ENCODE measurements around the gene SELENOT.
A peak's percentile ranks its signal among the peaks of the same experiment; 100 is the strongest.

Gene SELENOT

GRCh38 chr3:150626148-150626930, 23.2 kb downstream of the SELENOT start:
- H3K27me3 ChIP-seq (ENCODE audit: control insufficient read depth in 2 of 2, insufficient read depth in 2 of 2, low read length in 2 of 2): no peaks in the 10 kb centered on the region
- no peaks in the 10 kb centered on the region for H3K9me3 ChIP-seq (ENCODE audit: control insufficient read depth in 2 of 2, low read length in 2 of 2)
- H3K4me1 ChIP-seq (ENCODE audit: control insufficient read depth in 2 of 2, insufficient read depth in 2 of 2, low read length in 2 of 2): no peaks in the 10 kb centered on the region
- H3K4me3 ChIP-seq (ENCODE audit: low read length in 2 of 2): no peak overlapping the region
- no peak overlapping the region for H3K9ac ChIP-seq (ENCODE audit: low read depth in 1 of 2, low read length in 2 of 2)
- H3K27ac ChIP-seq (ENCODE audit: low read depth in 2 of 2, low read length in 2 of 2): no peak overlapping the region
- H3K36me3 ChIP-seq (ENCODE audit: control insufficient read depth in 2 of 2, insufficient read depth in 2 of 2, low read length in 2 of 2): peaks cover 25 to 31% of the 10 kb centered on the region in 2 donors

- H3K27ac ChIP-seq (ENCODE audit: low read depth in 2 of 2, low read length in 2 of 2): no peak overlapping the region
- H3K4me1 ChIP-seq (ENCODE audit: control insufficient read depth in 2 of 2, insufficient read depth in 2 of 2, low read length in 2 of 2): no peaks in the 10 kb centered on the region
- H3K27me3 ChIP-seq (ENCODE audit: control insufficient read depth in 2 of 2, insufficient read depth in 2 of 2, low read length in 2 of 2): no peaks in the 10 kb centered on the region
- H3K9me3 ChIP-seq (ENCODE audit: control insufficient read depth in 2 of 2, low read length in 2 of 2): no peaks in the 10 kb centered on the region
- peaks cover 30 to 31% of the 10 kb centered on the region in 2 donors for H3K36me3 ChIP-seq (ENCODE audit: control insufficient read depth in 2 of 2, insufficient read depth in 2 of 2, low read length in 2 of 2)
- H3K9ac ChIP-seq (ENCODE audit: low read depth in 1 of 2, low read length in 2 of 2): no peak overlapping the region
- no peak overlapping the region for H3K4me3 ChIP-seq (ENCODE audit: low read length in 2 of 2)
These were observed 24.4 kb downstream of the SELENOT start for GRCh38 chr3:150627557-150627956.

GRCh38 chr3:150631515-150632221, 28.5 kb downstream of the SELENOT start:
- Histone ChIP-seq H3K36me3 (ENCODE audit: control insufficient read depth in 2 of 2, insufficient read depth in 2 of 2, low read length in 2 of 2) (peaks cover 18 to 19% of the 10 kb centered on the region in 2 donors), H3K27me3 (ENCODE audit: control insufficient read depth in 2 of 2, insufficient read depth in 2 of 2, low read length in 2 of 2) (no peaks in the 10 kb centered on the region)

GRCh38 chr3:150635076-150635475, 32.0 kb downstream of the SELENOT start:
- H3K9ac ChIP-seq (ENCODE audit: low read depth in 1 of 2, low read length in 2 of 2): no peak overlapping the region
- peaks cover 7 to 8% of the 10 kb centered on the region in 2 donors for H3K36me3 ChIP-seq (ENCODE audit: control insufficient read depth in 2 of 2, insufficient read depth in 2 of 2, low read length in 2 of 2)
- no peaks in the 10 kb centered on the region for H3K27me3 ChIP-seq (ENCODE audit: control insufficient read depth in 2 of 2, insufficient read depth in 2 of 2, low read length in 2 of 2)
- H3K9me3 ChIP-seq (ENCODE audit: control insufficient read depth in 2 of 2, low read length in 2 of 2): no peaks in the 10 kb centered on the region
- no peak overlapping the region for H3K27ac ChIP-seq (ENCODE audit: low read depth in 2 of 2, low read length in 2 of 2)
- H3K4me3 ChIP-seq (ENCODE audit: low read length in 2 of 2): no peak overlapping the region
- no peaks in the 10 kb centered on the region for H3K4me1 ChIP-seq (ENCODE audit: control insufficient read depth in 2 of 2, insufficient read depth in 2 of 2, low read length in 2 of 2)

More at GRCh38 chr3:150631515-150632221, 28.5 kb downstream of the SELENOT start:
- H3K27ac ChIP-seq (ENCODE audit: low read depth in 2 of 2, low read length in 2 of 2): no peak overlapping the region
- H3K9me3 ChIP-seq (ENCODE audit: control insufficient read depth in 2 of 2, low read length in 2 of 2): no peaks in the 10 kb centered on the region
- no peak overlapping the region for H3K9ac ChIP-seq (ENCODE audit: low read depth in 1 of 2, low read length in 2 of 2)
- no peaks in the 10 kb centered on the region for H3K4me1 ChIP-seq (ENCODE audit: control insufficient read depth in 2 of 2, insufficient read depth in 2 of 2, low read length in 2 of 2)
- no peak overlapping the region for H3K4me3 ChIP-seq (ENCODE audit: low read length in 2 of 2)

- H3K4me1 ChIP-seq (ENCODE audit: control insufficient read depth in 2 of 2, insufficient read depth in 2 of 2, low read length in 2 of 2): no peaks in the 10 kb centered on the region
- no peaks in the 10 kb centered on the region for H3K9me3 ChIP-seq (ENCODE audit: control insufficient read depth in 2 of 2, low read length in 2 of 2)
- H3K36me3 ChIP-seq (ENCODE audit: control insufficient read depth in 2 of 2, insufficient read depth in 2 of 2, low read length in 2 of 2): peaks cover 5 to 7% of the 10 kb centered on the region in 2 donors
- H3K9ac ChIP-seq (ENCODE audit: low read depth in 1 of 2, low read length in 2 of 2): no peak overlapping the region
- H3K4me3 ChIP-seq (ENCODE audit: low read length in 2 of 2): no peak overlapping the region
- peak overlapping the region in 1 of 2 donors; percentile 35 for H3K27ac ChIP-seq (ENCODE audit: low read depth in 2 of 2, low read length in 2 of 2)
- H3K27me3 ChIP-seq (ENCODE audit: control insufficient read depth in 2 of 2, insufficient read depth in 2 of 2, low read length in 2 of 2): no peaks in the 10 kb centered on the region
These were observed 32.4 kb downstream of the SELENOT start for GRCh38 chr3:150635526-150635925.

GRCh38 chr3:150636258-150636657, 33.1 kb downstream of the SELENOT start:
- Histone ChIP-seq H3K9ac (ENCODE audit: low read depth in 1 of 2, low read length in 2 of 2) (no peak overlapping the region), H3K36me3 (ENCODE audit: control insufficient read depth in 2 of 2, insufficient read depth in 2 of 2, low read length in 2 of 2) (peaks cover under 1 to 5% of the 10 kb centered on the region in 2 donors), H3K4me3 (ENCODE audit: low read length in 2 of 2) (no peak overlapping the region), H3K27me3 (ENCODE audit: control insufficient read depth in 2 of 2, insufficient read depth in 2 of 2, low read length in 2 of 2) (no peaks in the 10 kb centered on the region), H3K27ac (ENCODE audit: low read depth in 2 of 2, low read length in 2 of 2) (no peak overlapping the region), H3K9me3 (ENCODE audit: control insufficient read depth in 2 of 2, low read length in 2 of 2) (no peaks in the 10 kb centered on the region), H3K4me1 (ENCODE audit: control insufficient read depth in 2 of 2, insufficient read depth in 2 of 2, low read length in 2 of 2) (no peaks in the 10 kb centered on the region)

- Histone ChIP-seq H3K9me3 (ENCODE audit: control insufficient read depth in 2 of 2, low read length in 2 of 2) (no peaks in the 10 kb centered on the region), H3K9ac (ENCODE audit: low read depth in 1 of 2, low read length in 2 of 2) (no peak overlapping the region), H3K4me1 (ENCODE audit: control insufficient read depth in 2 of 2, insufficient read depth in 2 of 2, low read length in 2 of 2) (no peaks in the 10 kb centered on the region), H3K27ac (ENCODE audit: low read depth in 2 of 2, low read length in 2 of 2) (no peak overlapping the region), H3K27me3 (ENCODE audit: control insufficient read depth in 2 of 2, insufficient read depth in 2 of 2, low read length in 2 of 2) (no peaks in the 10 kb centered on the region), H3K36me3 (ENCODE audit: control insufficient read depth in 2 of 2, insufficient read depth in 2 of 2, low read length in 2 of 2) (no peaks in the 10 kb centered on the region), H3K4me3 (ENCODE audit: low read length in 2 of 2) (no peak overlapping the region)
These were observed 36.1 kb downstream of the SELENOT start for GRCh38 chr3:150639262-150639661.

GRCh38 chr3:150640256-150640655, 37.1 kb downstream of the SELENOT start:
- no peaks in the 10 kb centered on the region for H3K36me3 ChIP-seq (ENCODE audit: control insufficient read depth in 2 of 2, insufficient read depth in 2 of 2, low read length in 2 of 2)
- H3K9me3 ChIP-seq (ENCODE audit: control insufficient read depth in 2 of 2, low read length in 2 of 2): no peaks in the 10 kb centered on the region
- H3K27me3 ChIP-seq (ENCODE audit: control insufficient read depth in 2 of 2, insufficient read depth in 2 of 2, low read length in 2 of 2): no peaks in the 10 kb centered on the region
- no peaks in the 10 kb centered on the region for H3K4me1 ChIP-seq (ENCODE audit: control insufficient read depth in 2 of 2, insufficient read depth in 2 of 2, low read length in 2 of 2)
- no peak overlapping the region for H3K27ac ChIP-seq (ENCODE audit: low read depth in 2 of 2, low read length in 2 of 2)
- H3K4me3 ChIP-seq (ENCODE audit: low read length in 2 of 2): no peak overlapping the region
- H3K9ac ChIP-seq (ENCODE audit: low read depth in 1 of 2, low read length in 2 of 2): no peak overlapping the region

- no peaks in the 10 kb centered on the region for H3K9me3 ChIP-seq (ENCODE audit: control insufficient read depth in 2 of 2, low read length in 2 of 2)
- H3K27ac ChIP-seq (ENCODE audit: low read depth in 2 of 2, low read length in 2 of 2): no peak overlapping the region
- no peaks in the 10 kb centered on the region for H3K36me3 ChIP-seq (ENCODE audit: control insufficient read depth in 2 of 2, insufficient read depth in 2 of 2, low read length in 2 of 2)
- no peak overlapping the region for H3K9ac ChIP-seq (ENCODE audit: low read depth in 1 of 2, low read length in 2 of 2)
- H3K27me3 ChIP-seq (ENCODE audit: control insufficient read depth in 2 of 2, insufficient read depth in 2 of 2, low read length in 2 of 2): no peaks in the 10 kb centered on the region
- H3K4me3 ChIP-seq (ENCODE audit: low read length in 2 of 2): no peak overlapping the region
- no peaks in the 10 kb centered on the region for H3K4me1 ChIP-seq (ENCODE audit: control insufficient read depth in 2 of 2, insufficient read depth in 2 of 2, low read length in 2 of 2)
These were observed 50.0 kb downstream of the SELENOT start for GRCh38 chr3:150653110-150653561.

GRCh38 chr3:150656316-150656715, 53.2 kb downstream of the SELENOT start:
- Histone ChIP-seq H3K4me1 (ENCODE audit: control insufficient read depth in 2 of 2, insufficient read depth in 2 of 2, low read length in 2 of 2) (no peaks in the 10 kb centered on the region), H3K9me3 (ENCODE audit: control insufficient read depth in 2 of 2, low read length in 2 of 2) (no peaks in the 10 kb centered on the region), H3K27ac (ENCODE audit: low read depth in 2 of 2, low read length in 2 of 2) (no peak overlapping the region), H3K27me3 (ENCODE audit: control insufficient read depth in 2 of 2, insufficient read depth in 2 of 2, low read length in 2 of 2) (no peaks in the 10 kb centered on the region), H3K4me3 (ENCODE audit: low read length in 2 of 2) (no peak overlapping the region), H3K36me3 (ENCODE audit: control insufficient read depth in 2 of 2, insufficient read depth in 2 of 2, low read length in 2 of 2) (no peaks in the 10 kb centered on the region), H3K9ac (ENCODE audit: low read depth in 1 of 2, low read length in 2 of 2) (no peak overlapping the region)

Measured in mucosa of rectum (tissue), 2 donors.